Testis (tissue), 2 donors: ENCODE data around the gene CACNA1E.

Experiments
- CTCF ChIP-seq, 3 experiments: fragments of 450-650 bp in 2 of 3; fragments of 200-600 bp in 1 of 3; sonication (generic) in 1 of 3; IDR thresholded peaks; one replicate each; pipeline ENCODE4 v1.5.1; 2016 to 2019; ENCODE audit warnings: antibody characterized with exemption in 3 of 3, mild to moderate bottlenecking in 2 of 3, moderate library complexity in 1 of 3
- POLR2A ChIP-seq: fragments of 450-650 bp; IDR thresholded peaks from one replicate; pipeline ENCODE4 v1.6.1; 2017; ENCODE audit warnings: antibody characterized with exemption, mild to moderate bottlenecking, moderate library complexity

GRCh38 chr1:181508486-181509165 lies 25.3 kb downstream of the CACNA1E start:
- no peak for TF ChIP-seq POLR2A
- TF ChIP-seq CTCF (IDR thresholded peaks at IDR 0.05): no peak
